Measurements from ENCODE around the gene OCA2. TPM values are rescaled to one million over a fixed set of nuclear protein-coding genes. Genes with fewer than 3 reads are reported as not detected.

OCA2 gene
- 0.13 to 0.27 TPM (median 0.18 TPM) in 5 replicates for total RNA-seq (2022; extraction: Qiagen RNA extraction; ENCODE audit: low read depth)

GRCh38 chr15:28098766-28099554 is at the start of gene OCA2:
OCA2 (minus strand) TSS chr15:28099315; CDS start chr15:28081874, 17,441 bp downstream.

Other genes starting within 250 kb of the OCA2 start
- gene HERC2, start 222.9 kb upstream of the OCA2 start, total RNA-seq (2022; extraction: Qiagen RNA extraction; ENCODE audit: low read depth), result 38.3 to 51.3 TPM (median 47.0 TPM) in 5 replicates

Measured in A549 treated with RU486 at 1 μM for 4 hours (cell line).